SU-DHL-6 (cell line): ENCODE results near the gene MAP4K2.

Source experiments
- CTCF ChIP-seq: fragments of 200-600 bp; sonication (generic); IDR thresholded peaks from one replicate; pipeline ENCODE4 v1.5.1; 2017; ENCODE audit warnings: antibody characterized with exemption, mild to moderate bottlenecking, low read length, moderate library complexity; ENCODE audit not compliant: insufficient read depth, poor library complexity, severe bottlenecking
- EZH2phosphoT487 ChIP-seq: fragments of 200-600 bp; sonication (generic), shearing (Covaris generic); conservative IDR thresholded peaks from 2 replicates; pipeline ENCODE4 v1.6.1; 2018; ENCODE audit warnings: mild to moderate bottlenecking, antibody characterized with exemption, low read length, moderate library complexity, mixed read lengths

GRCh38 chr11:64739871-64740270, 63.1 kb downstream of the MAP4K2 start:
- no peak for TF ChIP-seq CTCF
- no peak for TF ChIP-seq EZH2phosphoT487
